Measurements from ENCODE around the gene AZIN2. TPM values are rescaled to one million over a fixed set of nuclear protein-coding genes. Genes with fewer than 3 reads are reported as not detected.
"Not testable (repeated sequence)": the region's sequence is repeated elsewhere in the genome, so short reads cannot be mapped to it uniquely, and the experiment has no call there.

Gene AZIN2
- total and polyA plus RNA-seq, 2 of the 8 experiments (the other 6 are each of a cell fraction or from before 2014, with no cell fraction given), result 0.22 to 0.91 TPM

- H2BK5ac ChIP-seq (ENCODE audit: low read depth, low read length); H3K79me2 ChIP-seq (ENCODE audit: control insufficient read depth in 1 of 2, insufficient read depth in 2 of 2, low read length in 2 of 2); H3K27me3 ChIP-seq (replicated peaks in 1 of 4; ENCODE audit: control insufficient read depth in 3 of 4, extremely low read depth in 1 of 4, insufficient read depth in 3 of 4, low read length in 3 of 4); H4K8ac ChIP-seq (ENCODE audit: extremely low read depth, insufficient read depth, low read length); H4K5ac ChIP-seq (ENCODE audit: insufficient read length, low read depth, low read length); H3K18ac ChIP-seq (ENCODE audit: extremely low read depth, low read length); H3K4me2 ChIP-seq (ENCODE audit: insufficient read depth in 1 of 2, low read depth in 2 of 2, low read length in 2 of 2); H3K14ac ChIP-seq (ENCODE audit: insufficient read length); H3K4me1 ChIP-seq (replicated peaks in 1 of 4; ENCODE audit: control insufficient read depth in 3 of 4, insufficient read depth in 4 of 4, low read length in 3 of 4); H3K79me1 ChIP-seq (ENCODE audit: low read depth, low read length); H2AFZ ChIP-seq (ENCODE audit: low read length); H2BK15ac ChIP-seq (ENCODE audit: low read length); H3K36me3 ChIP-seq (ENCODE audit: control insufficient read depth in 2 of 4, insufficient read depth in 4 of 4, low read length in 3 of 4); H3K27ac ChIP-seq (ENCODE audit: low read depth, low read length); FAIRE-seq; H2BK120ac ChIP-seq (replicated peaks; ENCODE audit: low read depth, low read length); H3K4me3 ChIP-seq (ENCODE audit: extremely low read depth in 1 of 4, insufficient read depth in 2 of 4, low read depth in 3 of 4, low read length in 4 of 4); H2BK20ac ChIP-seq (ENCODE audit: low read length); H3K56ac ChIP-seq (replicated peaks; ENCODE audit: insufficient read length, low read depth, low read length); H3K23me2 ChIP-seq (ENCODE audit: low read depth, low read length); H2AK5ac ChIP-seq (ENCODE audit: low read depth, low read length); POLR2A ChIA-PET (ENCODE audit: partially characterized antibody); H3K9ac ChIP-seq (replicated peaks in 1 of 4; ENCODE audit: extremely low read depth in 1 of 4, low read depth in 3 of 4, low read length in 3 of 4); DNase-seq (ENCODE audit: low read depth in 1 of 2, low spot score in 2 of 2); H4K91ac ChIP-seq (replicated peaks; ENCODE audit: insufficient read length, low read length); H3K4ac ChIP-seq (replicated peaks; ENCODE audit: insufficient read length, low read depth, low read length); H2BK12ac ChIP-seq (ENCODE audit: low read depth, low read length); H3K23ac ChIP-seq (ENCODE audit: insufficient read length); H4K20me1 ChIP-seq (replicated peaks in 1 of 2; ENCODE audit: control insufficient read depth in 1 of 2, insufficient read depth in 2 of 2, low read length in 2 of 2): not testable (repeated sequence)
- H3K9me3 ChIP-seq (ENCODE audit: insufficient read depth in 2 of 2, low read depth in 1 of 2, low read length in 1 of 2), result peaks cover 20 to 27% of the 10 kb centered on the region in 2 experiments
- CTCF ChIA-PET (ENCODE audit: partially characterized antibody), result interaction anchor here (0.7 kb wide), 1 partner anchor 18 kb away, joined by 3 read pairs; no protein-coding TSS in a partner anchor
- WGBS, 2 experiments (ENCODE audit: extremely low coverage in 1 of 2, insufficient coverage in 1 of 2, insufficient read length in 1 of 2, insufficient replicate concordance in 2 of 2, low coverage in 1 of 2, low lambda C conversion rate in 2 of 2, missing lambda C conversion rate in 1 of 2), result 82% methylated on average over 2 of the region's 2 CpGs; no CpG with 5 or more reads in 1 of the 2 experiments
Measured at GRCh38 chr1:33068108-33068507, 12.8 kb upstream of the AZIN2 start.

All from H1 (cell line).